ENCODE data around the gene DPP4.

GRCh38 chr2:161969159-161969558, 104.9 kb downstream of the DPP4 start:
- no peak for TF ChIP-seq EZH2phosphoT487 (IDR thresholded peaks at IDR 0.05; ENCODE audit: insufficient read depth, low read depth)
- no peak for TF ChIP-seq EZH2 (IDR thresholded peaks at IDR 0.05; ENCODE audit: insufficient read depth, poor library complexity, severe bottlenecking)
